Epithelial cell of proximal tubule (primary cell): ENCODE results near the gene SCPEP1. TPM values are rescaled to one million over a fixed set of nuclear protein-coding genes. Genes with fewer than 3 reads are reported as not detected.
"Not testable (repeated sequence)": the region's sequence is repeated elsewhere in the genome, so short reads cannot be mapped to it uniquely, and the experiment has no call there.

Experiments used
- DNase-seq: peaks from one replicate; pipeline ENCODE4 v3.0.0-alpha.2; 2011; ENCODE audit warnings: low read depth
- H3K4me3 ChIP-seq: 2 replicates; pipeline ENCODE4 v1.5.1; 2011; ENCODE audit warnings: low read depth, mild to moderate bottlenecking, low read length
- CTCF ChIP-seq: conservative IDR thresholded peaks from 2 replicates; pipeline ENCODE4 v1.5.1; 2012; ENCODE audit warnings: low read depth, mild to moderate bottlenecking, low read length
- total RNA-seq: library from RNA; depleted of rRNA; stranded (reverse); fragments of >200 nt; gene quantifications from 2 replicates; pipeline ENCODE4 v1.2.3, GENCODE V29; 2015

The SCPEP1 gene
- total RNA-seq, 1 donor from 2014 or later = 9.2 TPM

- no peak overlapping the region for H3K4me3 ChIP-seq
- DNase-seq = no peak
- no peak for TF ChIP-seq CTCF
Measured at GRCh38 chr17:56934280-56934679, 43.7 kb upstream of the SCPEP1 start.

- no peak overlapping the region for H3K4me3 ChIP-seq
- no peak for TF ChIP-seq CTCF
- no peak for DNase-seq
Measured at GRCh38 chr17:56935461-56935860, 42.5 kb upstream of the SCPEP1 start.

- DNase-seq = no peak
- no peak overlapping the region for H3K4me3 ChIP-seq
Measured at GRCh38 chr17:56936697-56937322, 41.1 kb upstream of the SCPEP1 start.

GRCh38 chr17:56937687-56938086 is 40.2 kb upstream of the SCPEP1 start:
- H3K4me3 ChIP-seq = no peak overlapping the region
- DNase-seq = no peak
- no peak for TF ChIP-seq CTCF

More at GRCh38 chr17:56936697-56937322, 41.1 kb upstream of the SCPEP1 start:
- no peak for TF ChIP-seq CTCF

GRCh38 chr17:56938206-56938605 is 39.7 kb upstream of the SCPEP1 start:
- not testable (repeated sequence) for H3K4me3 ChIP-seq, DNase-seq

GRCh38 chr17:56939869-56940484 is 38.0 kb upstream of the SCPEP1 start:
- peak; percentile 74 for TF ChIP-seq CTCF
- no peak for DNase-seq
- no peak overlapping the region for H3K4me3 ChIP-seq

- no peak for DNase-seq
- no peak overlapping the region for H3K4me3 ChIP-seq
- TF ChIP-seq CTCF = no peak
Measured at GRCh38 chr17:56943505-56944125, 34.3 kb upstream of the SCPEP1 start.
